ENCODE results near the gene KIAA1755. TPM values are rescaled to one million over a fixed set of nuclear protein-coding genes. Genes with fewer than 3 reads are reported as not detected.

KIAA1755 gene
- total RNA-seq, 1 donor from 2014 or later = 1.6 TPM

- Mint-ChIP-seq H3K27me3 (ENCODE audit: unreplicated experiment) (no peaks in the 10 kb centered on the region), H3K4me1 (ENCODE audit: low read depth, unreplicated experiment) (no peaks in the 10 kb centered on the region), H3K36me3 (ENCODE audit: unreplicated experiment) (no peaks in the 10 kb centered on the region), H3K9me3 (ENCODE audit: unreplicated experiment) (peaks cover 7% of the 10 kb centered on the region), H3K27ac (ENCODE audit: unreplicated experiment) (no peak overlapping the region), H3K4me3 (ENCODE audit: unreplicated experiment) (no peak overlapping the region)
- TF ChIP-seq, protein P1, sequence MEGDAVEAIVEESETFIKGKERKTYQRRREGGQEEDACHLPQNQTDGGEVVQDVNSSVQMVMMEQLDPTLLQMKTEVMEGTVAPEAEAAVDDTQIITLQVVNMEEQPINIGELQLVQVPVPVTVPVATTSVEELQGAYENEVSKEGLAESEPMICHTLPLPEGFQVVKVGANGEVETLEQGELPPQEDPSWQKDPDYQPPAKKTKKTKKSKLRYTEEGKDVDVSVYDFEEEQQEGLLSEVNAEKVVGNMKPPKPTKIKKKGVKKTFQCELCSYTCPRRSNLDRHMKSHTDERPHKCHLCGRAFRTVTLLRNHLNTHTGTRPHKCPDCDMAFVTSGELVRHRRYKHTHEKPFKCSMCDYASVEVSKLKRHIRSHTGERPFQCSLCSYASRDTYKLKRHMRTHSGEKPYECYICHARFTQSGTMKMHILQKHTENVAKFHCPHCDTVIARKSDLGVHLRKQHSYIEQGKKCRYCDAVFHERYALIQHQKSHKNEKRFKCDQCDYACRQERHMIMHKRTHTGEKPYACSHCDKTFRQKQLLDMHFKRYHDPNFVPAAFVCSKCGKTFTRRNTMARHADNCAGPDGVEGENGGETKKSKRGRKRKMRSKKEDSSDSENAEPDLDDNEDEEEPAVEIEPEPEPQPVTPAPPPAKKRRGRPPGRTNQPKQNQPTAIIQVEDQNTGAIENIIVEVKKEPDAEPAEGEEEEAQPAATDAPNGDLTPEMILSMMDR (IDR thresholded peaks at IDR 0.05; ENCODE audit: partially characterized antibody, unreplicated experiment) = no peak
- DNase-seq = no peak
These were observed 79.8 kb downstream of the KIAA1755 start for GRCh38 chr20:38180781-38181180.

- no peaks in the 10 kb centered on the region for H3K27me3 Mint-ChIP-seq (ENCODE audit: unreplicated experiment)
- H3K36me3 Mint-ChIP-seq (ENCODE audit: unreplicated experiment) = no peaks in the 10 kb centered on the region
- no peak overlapping the region for H3K27ac Mint-ChIP-seq (ENCODE audit: unreplicated experiment)
- no peak for DNase-seq
- H3K9me3 Mint-ChIP-seq (ENCODE audit: unreplicated experiment) = peaks cover 7% of the 10 kb centered on the region
- TF ChIP-seq, protein P1 (IDR thresholded peaks at IDR 0.05; ENCODE audit: partially characterized antibody, unreplicated experiment) = no peak
- H3K4me1 Mint-ChIP-seq (ENCODE audit: low read depth, unreplicated experiment) = no peaks in the 10 kb centered on the region
- no peak overlapping the region for H3K4me3 Mint-ChIP-seq (ENCODE audit: unreplicated experiment)
These were observed 80.7 kb downstream of the KIAA1755 start for GRCh38 chr20:38179846-38180245.

DNA sequence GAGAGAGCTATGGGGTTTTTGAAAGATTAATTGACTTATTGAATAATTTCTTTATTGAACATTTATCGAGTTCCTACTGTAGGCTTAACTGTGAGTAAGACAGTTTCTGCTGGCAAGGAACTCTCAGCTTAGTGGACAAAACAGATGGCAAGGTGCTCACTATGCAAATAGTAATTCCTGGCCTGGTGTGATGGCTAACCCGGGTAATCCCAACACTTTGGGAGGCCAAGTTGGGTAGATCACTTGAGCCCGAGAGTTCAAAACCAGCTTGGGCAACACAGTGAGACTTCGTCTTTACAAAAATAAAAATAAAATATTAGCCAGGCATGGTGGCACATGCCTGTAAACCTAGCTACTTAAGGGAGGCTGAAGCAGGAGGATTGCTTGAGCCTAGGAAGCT is 82.0 kb downstream of the KIAA1755 start:
- TF ChIP-seq, protein P1 (IDR thresholded peaks at IDR 0.05; ENCODE audit: partially characterized antibody, unreplicated experiment) = no peak
- Mint-ChIP-seq H3K27ac (ENCODE audit: unreplicated experiment) (no peak overlapping the region), H3K4me3 (ENCODE audit: unreplicated experiment) (no peak overlapping the region), H3K27me3 (ENCODE audit: unreplicated experiment) (no peaks in the 10 kb centered on the region), H3K9me3 (ENCODE audit: unreplicated experiment) (peaks cover 7% of the 10 kb centered on the region), H3K4me1 (ENCODE audit: low read depth, unreplicated experiment) (no peaks in the 10 kb centered on the region), H3K36me3 (ENCODE audit: unreplicated experiment) (no peaks in the 10 kb centered on the region)
- no peak for DNase-seq

DNA sequence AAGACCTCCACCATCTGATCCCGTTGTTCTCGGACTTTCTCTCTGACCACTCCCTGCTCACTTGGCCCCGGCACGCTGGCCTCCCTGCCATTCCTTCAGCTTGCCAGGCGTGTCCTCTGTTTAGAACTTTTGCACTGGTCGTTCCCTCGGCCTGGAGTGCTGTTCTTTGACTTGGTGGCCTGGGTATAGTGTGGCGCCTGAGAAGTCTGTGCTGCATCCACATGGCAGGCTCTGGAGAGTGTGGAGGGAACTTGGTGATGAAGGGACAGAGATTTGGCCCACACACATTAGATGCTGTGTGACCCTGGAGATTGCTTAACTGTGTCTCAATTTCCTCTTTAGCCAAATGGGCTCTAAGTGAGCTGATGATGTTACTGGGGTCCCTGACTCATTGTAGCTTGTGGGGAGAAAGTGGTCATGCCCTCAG is 82.5 kb downstream of the KIAA1755 start:
- TF ChIP-seq, protein P1 (IDR thresholded peaks at IDR 0.05; ENCODE audit: partially characterized antibody, unreplicated experiment) = no peak
- Mint-ChIP-seq H3K9me3 (ENCODE audit: unreplicated experiment) (peaks cover 7% of the 10 kb centered on the region), H3K4me1 (ENCODE audit: low read depth, unreplicated experiment) (no peaks in the 10 kb centered on the region), H3K27me3 (ENCODE audit: unreplicated experiment) (no peaks in the 10 kb centered on the region), H3K4me3 (ENCODE audit: unreplicated experiment) (no peak overlapping the region), H3K36me3 (ENCODE audit: unreplicated experiment) (no peaks in the 10 kb centered on the region), H3K27ac (ENCODE audit: unreplicated experiment) (no peak overlapping the region)
- no peak for DNase-seq

DNA sequence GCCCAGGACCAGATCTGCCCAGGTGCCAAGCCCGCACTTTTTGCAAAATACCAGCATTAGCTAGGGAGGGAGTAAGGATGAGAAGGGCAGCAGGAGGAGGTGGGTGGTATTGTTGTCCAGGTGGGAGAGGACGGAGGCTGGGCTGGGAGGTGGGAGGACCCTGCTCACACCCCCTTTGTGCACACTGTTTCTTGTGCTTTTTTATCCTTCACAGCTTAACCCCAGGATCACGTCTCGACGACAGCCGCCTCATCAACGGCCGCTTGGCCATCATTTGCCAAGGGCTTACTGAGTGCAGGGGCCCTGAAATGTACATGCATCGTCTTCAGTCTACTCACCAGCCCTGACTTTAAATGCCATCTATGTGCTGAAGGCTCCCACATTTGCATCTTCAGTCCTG is 83.3 kb downstream of the KIAA1755 start:
- Mint-ChIP-seq H3K27me3 (ENCODE audit: unreplicated experiment) (no peaks in the 10 kb centered on the region), H3K4me3 (ENCODE audit: unreplicated experiment) (no peak overlapping the region), H3K36me3 (ENCODE audit: unreplicated experiment) (no peaks in the 10 kb centered on the region), H3K9me3 (ENCODE audit: unreplicated experiment) (peaks cover 5% of the 10 kb centered on the region), H3K4me1 (ENCODE audit: low read depth, unreplicated experiment) (no peaks in the 10 kb centered on the region), H3K27ac (ENCODE audit: unreplicated experiment) (no peak overlapping the region)
- TF ChIP-seq, protein P1 (IDR thresholded peaks at IDR 0.05; ENCODE audit: partially characterized antibody, unreplicated experiment) = no peak
- no peak for DNase-seq
